IMR-90 (cell line): ENCODE measurements around the gene TIMM44. TPM values are rescaled to one million over a fixed set of nuclear protein-coding genes. Genes with fewer than 3 reads are reported as not detected.
A peak's percentile ranks its signal among the peaks of the same experiment; 100 is the strongest.

Source experiments
- ATAC-seq: fragments of 200-7000 bp; cut with Tn5 transposase; 2 replicates; pipeline ENCODE4 v1.9.1; 2020; ENCODE audit warnings: low read depth, mild to moderate bottlenecking, moderate library complexity
- BruUV-seq: library from RNA; stranded (reverse); fragments of 400-500 nt; replicated peaks from 2 replicates; lab custom pipeline; 2021; lab: Mats Ljungman, UMichigan
- CTCF ChIA-PET: fragments of 300-600 bp; formaldehyde crosslinking; extraction: SDS; loops from one replicate; lab custom pipeline; 2021; ENCODE audit warnings: antibody characterized with exemption; lab: Yijun Ruan, JAX
- POLR2A ChIA-PET: fragments of 300-600 bp; sonication (Branson Sonifier 250); formaldehyde crosslinking; loops from one replicate; lab custom pipeline; 2022; ENCODE audit warnings: antibody characterized with exemption; ENCODE audit not compliant: unreplicated experiment; lab: Charles Lee
- DNase-seq: peaks from one replicate; pipeline ENCODE4 v3.0.0; 2013
- H2AFZ ChIP-seq: replicated peaks from 2 replicates; pipeline ENCODE3; 2013; ENCODE audit warnings: low read length, mild to moderate bottlenecking; ENCODE audit not compliant: poor library complexity
- H2AK5ac ChIP-seq: 2 replicates; pipeline ENCODE4 v1.6.1; 2013; ENCODE audit warnings: low read depth, low read length, inconsistent platforms
- H2AK9ac ChIP-seq: replicated peaks from 2 replicates; pipeline ENCODE3; 2013; ENCODE audit warnings: mild to moderate bottlenecking, low read depth, low read length, moderate library complexity; ENCODE audit not compliant: poor library complexity
- H2BK120ac ChIP-seq: 2 replicates; pipeline ENCODE4 v1.6.1; 2013; ENCODE audit warnings: low read depth, low read length, inconsistent platforms
- H2BK15ac ChIP-seq: 3 replicates; pipeline ENCODE4 v1.6.1; 2013; ENCODE audit warnings: low read depth, low read length, inconsistent platforms
- H2BK20ac ChIP-seq: 2 replicates; pipeline ENCODE4 v1.6.1; 2013; ENCODE audit warnings: low read depth, mild to moderate bottlenecking, inconsistent platforms, low read length, moderate library complexity
- H2BK5ac ChIP-seq: 2 replicates; pipeline ENCODE4 v1.6.1; 2013; ENCODE audit warnings: mild to moderate bottlenecking, low read depth, low read length, inconsistent platforms; ENCODE audit not compliant: poor library complexity, severe bottlenecking
- H3K14ac ChIP-seq: replicated peaks from 2 replicates; pipeline ENCODE4 v1.6.1; 2013; ENCODE audit warnings: low read depth, low read length, inconsistent platforms
- H3K18ac ChIP-seq: 2 replicates; pipeline ENCODE4 v1.6.1; 2013; ENCODE audit warnings: low read depth, low read length, control low read depth
- H3K23ac ChIP-seq: 2 replicates; pipeline ENCODE4 v1.6.1; 2013; ENCODE audit warnings: low read depth, low read length, inconsistent platforms
- H3K27ac ChIP-seq: 2 replicates; pipeline ENCODE4 v1.5.1; 2013; ENCODE audit warnings: mild to moderate bottlenecking, control low read depth, low read length; ENCODE audit not compliant: insufficient read depth
- H3K27me3 ChIP-seq: 2 replicates; pipeline ENCODE4 v1.6.1; 2013; ENCODE audit warnings: low read length; ENCODE audit not compliant: control insufficient read depth, insufficient read depth
- H3K36me3 ChIP-seq: 2 replicates; pipeline ENCODE4 v1.6.1; 2013; ENCODE audit warnings: low read length, mixed read lengths; ENCODE audit not compliant: control insufficient read depth, insufficient read depth
- H3K4ac ChIP-seq: 2 replicates; pipeline ENCODE4 v1.6.1; 2013; ENCODE audit warnings: low read depth, low read length, inconsistent platforms
- H3K4me1 ChIP-seq: 2 replicates; pipeline ENCODE4 v1.6.1; 2013; ENCODE audit warnings: low read length, mixed read lengths; ENCODE audit not compliant: control insufficient read depth, insufficient read depth
- H3K4me2 ChIP-seq: 2 replicates; pipeline ENCODE4 v1.6.1; 2013; ENCODE audit warnings: low read depth, mild to moderate bottlenecking, control low read depth, low read length, moderate library complexity
- H3K4me3 ChIP-seq: 2 replicates; pipeline ENCODE4 v1.5.1; 2013; ENCODE audit warnings: low read depth, mild to moderate bottlenecking, control low read depth, low read length, moderate library complexity; ENCODE audit not compliant: insufficient read depth
- H3K56ac ChIP-seq: 2 replicates; pipeline ENCODE4 v1.6.1; 2013; ENCODE audit warnings: low read length, inconsistent platforms; ENCODE audit not compliant: insufficient read depth; ENCODE audit errors: extremely low read depth
- H3K79me1 ChIP-seq, 2 experiments: 2 replicates each; pipeline ENCODE4 v1.6.1; 2013; ENCODE audit warnings: low read length in 2 of 2, inconsistent platforms in 1 of 2, low read depth in 1 of 2
- H3K9ac ChIP-seq: 2 replicates; pipeline ENCODE4 v1.6.1; 2013; ENCODE audit warnings: low read depth, low read length, control low read depth
- H3K9me1 ChIP-seq: 2 replicates; pipeline ENCODE4 v1.6.1; 2013; ENCODE audit warnings: low read length, inconsistent platforms; ENCODE audit not compliant: insufficient read depth
- H3K9me3 ChIP-seq: 2 replicates; pipeline ENCODE4 v1.6.1; 2013; ENCODE audit warnings: low read length; ENCODE audit not compliant: control insufficient read depth, insufficient read depth
- H4K20me1 ChIP-seq: 2 replicates; pipeline ENCODE4 v1.6.1; 2013; ENCODE audit warnings: low read length, inconsistent platforms; ENCODE audit not compliant: insufficient read depth
- H4K5ac ChIP-seq: 2 replicates; pipeline ENCODE4 v1.6.1; 2013; ENCODE audit warnings: mild to moderate bottlenecking, low read depth, low read length, control low read depth
- H4K8ac ChIP-seq, 2 experiments: 2 replicates each; pipeline ENCODE4 v1.6.1; 2013; ENCODE audit warnings: low read depth in 2 of 2, low read length in 2 of 2, control low read depth in 1 of 2, inconsistent platforms in 1 of 2
- H4K91ac ChIP-seq: 2 replicates; pipeline ENCODE4 v1.6.1; 2013; ENCODE audit warnings: low read depth, low read length, inconsistent platforms; ENCODE audit not compliant: insufficient read depth
- BHLHE40 ChIP-seq: fragments of 150-350 bp; IDR thresholded peaks from 2 replicates; pipeline ENCODE4 v1.6.1; 2016; ENCODE audit warnings: mild to moderate bottlenecking, low read depth, low read length
- CEBPB ChIP-seq: IDR thresholded peaks from 2 replicates; pipeline ENCODE4 v1.6.1; 2012; ENCODE audit warnings: low read depth, low read length, improper control_type of control experiment
- CHD1 ChIP-seq: IDR thresholded peaks from 2 replicates; pipeline ENCODE4 v1.6.1; 2012; ENCODE audit warnings: low read depth, low read length, improper control_type of control experiment
- MAFK ChIP-seq: IDR thresholded peaks from 2 replicates; pipeline ENCODE4 v1.6.1; 2012; ENCODE audit warnings: low read depth, low read length, improper control_type of control experiment
- MAZ ChIP-seq: IDR thresholded peaks from 2 replicates; pipeline ENCODE4 v1.6.1; 2012; ENCODE audit warnings: low read depth, mild to moderate bottlenecking, low read length, improper control_type of control experiment, moderate library complexity, borderline replicate concordance
- MXI1 ChIP-seq: IDR thresholded peaks from 2 replicates; pipeline ENCODE4 v1.6.1; 2012; ENCODE audit warnings: low read depth, mild to moderate bottlenecking, low read length, moderate library complexity, borderline replicate concordance
- NFE2L2 ChIP-seq: fragments of 150-350 bp; IDR thresholded peaks from 2 replicates; pipeline ENCODE4 v1.6.1; 2016; ENCODE audit warnings: low read depth, mild to moderate bottlenecking, low read length
- POLR2A ChIP-seq: IDR thresholded peaks from 2 replicates; pipeline ENCODE4 v1.6.1; 2012; ENCODE audit warnings: mild to moderate bottlenecking, low read depth, low read length
- RCOR1 ChIP-seq: IDR thresholded peaks from 2 replicates; pipeline ENCODE4 v1.6.1; 2012; ENCODE audit warnings: mild to moderate bottlenecking, low read length, improper control_type of control experiment; ENCODE audit not compliant: insufficient replicate concordance
- RFX5 ChIP-seq: IDR thresholded peaks from 2 replicates; pipeline ENCODE4 v1.8.0; 2012; ENCODE audit warnings: low read depth, mild to moderate bottlenecking, low read length, moderate library complexity
- SMC3 ChIP-seq: fragments of 150-350 bp; IDR thresholded peaks from 2 replicates; pipeline ENCODE4 v1.6.1; 2016; ENCODE audit warnings: low read depth, mild to moderate bottlenecking, antibody characterized with exemption, low read length, moderate library complexity
- USF2 ChIP-seq: fragments of 150-350 bp; IDR thresholded peaks from 2 replicates; pipeline ENCODE4 v1.6.1; 2017; ENCODE audit warnings: mild to moderate bottlenecking, antibody characterized with exemption, low read length, low read depth
- WGBS, 2 experiments: methylation state at CpG; one replicate each; pipeline versions ENCODE4 v1.1.5 to v1.1.7; 2013; ENCODE audit warnings: missing lambda C conversion rate in 2 of 2; ENCODE audit not compliant: insufficient read length in 1 of 2; ENCODE audit errors: extremely low coverage in 2 of 2; 5-methylcytosine and 5-hydroxymethylcytosine counted together
- dilution Hi-C: fragments of 300-500 bp; cut with HindIII; formaldehyde crosslinking; loops from one replicate; pipeline ENCODE4 v1.14.3; 2018; ENCODE audit warnings: low sequenced_read_pairs; ENCODE audit not compliant: unreplicated experiment
- in situ Hi-C: fragments of 300-500 bp; cut with MboI; formaldehyde crosslinking; loops from 3 replicates; pipeline ENCODE4 v1.14.3; 2019; ENCODE audit warnings: low sequenced_read_pairs, inconsistent platforms, mixed read lengths
- intact Hi-C: fragments of 100-400 bp; cut with micrococcal nuclease; formaldehyde crosslinking; loops from 2 replicates; pipeline ENCODE4 v1.10.0; 2022
- polyA plus RNA-seq, 3 experiments: library from polyadenylated mRNA; depleted of rRNA; stranded (reverse); fragments of >200 nt; gene quantifications; 2 replicates each; pipeline ENCODE4 v1.2.3, GENCODE V29; 2012; ENCODE audit warnings: low replicate concordance in 1 of 3
- total RNA-seq: library from RNA; depleted of rRNA; stranded (reverse); fragments of >200 nt; gene quantifications from 2 replicates; pipeline ENCODE4 v1.2.3, GENCODE V29; 2012

Gene TIMM44
- total and polyA plus RNA-seq, 2 of the 4 experiments (the other 2 are of a cell fraction), result 37.6 to 52.3 TPM

- Histone ChIP-seq H2BK5ac (no peak overlapping the region), H3K56ac (no peak overlapping the region), H2AK9ac (peak overlapping the region; percentile 89), H3K79me1 (peaks cover 0 to 7% of the 10 kb centered on the region in 2 experiments; a peak in 2 of 4 replicates), H2BK15ac (no peak overlapping the region), H3K27me3 (peaks cover 11% of the 10 kb centered on the region), H3K9ac (no peak overlapping the region; the same call in 1 of the 2 replicates), H2BK20ac (no peak overlapping the region), H3K27ac (no peak overlapping the region), H4K8ac (peak overlapping the region in 1 of 2 experiments; percentile 3; a peak in 1 of 4 replicates), H3K14ac (no peak overlapping the region), H3K4me1 (peaks cover 14% of the 10 kb centered on the region), H3K9me3 (no peaks in the 10 kb centered on the region), H2AFZ (peak overlapping the region; percentile 90), H3K9me1 (peaks cover 6% of the 10 kb centered on the region), H2BK120ac (no peak overlapping the region), H3K4me2 (peak overlapping the region; percentile 70), H3K4ac (0 out of 2 replicates have a peak overlapping the region, but pooled peaks have one; percentile 29), H3K23ac (0 out of 2 replicates have a peak overlapping the region, but pooled peaks have one; percentile 15), H3K36me3 (peaks cover 19% of the 10 kb centered on the region), H3K4me3 (peak overlapping the region; percentile 44; the same call in 1 of the 2 replicates), H4K91ac (no peak overlapping the region), H4K20me1 (no peaks in the 10 kb centered on the region; the same call in 1 of the 2 replicates), H3K18ac (no peak overlapping the region; the same call in 1 of the 2 replicates), H4K5ac (no peak overlapping the region), H2AK5ac (peak overlapping the region; percentile 9; the same call in 1 of the 2 replicates)
- DNase-seq (no peak), ATAC-seq (no peak)
- in situ Hi-C loops (no loop called here), dilution Hi-C loops (no loop called here), intact Hi-C loops (no loop called here)
- TF ChIP-seq NFE2L2, result no peak
- no peak for TF ChIP-seq RCOR1
- TF ChIP-seq SMC3, result no peak
- TF ChIP-seq CEBPB, result no peak
- TF ChIP-seq BHLHE40, result no peak
- no peak for TF ChIP-seq USF2
- TF ChIP-seq MXI1, result no peak
- no peak for TF ChIP-seq RFX5
- TF ChIP-seq POLR2A, result no peak
- no peak for TF ChIP-seq CHD1
- TF ChIP-seq MAZ, result no peak
- no peak for TF ChIP-seq MAFK
- no TSS peak for BruUV-seq
- POLR2A ChIA-PET, result no interaction called here
- CTCF ChIA-PET, result interaction anchor here (2.4 kb wide), 1 partner anchor 14 kb away, joined by 10 read pairs; no protein-coding TSS in a partner anchor
- 67% methylated on average over 8 of the region's 24 CpGs; no CpG with 5 or more reads in 1 of the 2 experiments for WGBS, 2 experiments
These were observed 28.0 kb downstream of the TIMM44 start for GRCh38 chr19:7915250-7916102.
